ENCODE measurements around the gene BARHL2.

- TF ChIP-seq CTCF (conservative IDR thresholded peaks at IDR 0.05) (no peak), ZFX (IDR thresholded peaks at IDR 0.05) (no peak)
Observed at GRCh38 chr1:90717665-90718410, 736 bp upstream of the BARHL2 start.

All from C4-2B (cell line).